Mammary epithelial cell (primary cell): ENCODE measurements around the gene PGLYRP1.

Experiments
- CTCF ChIP-seq, 2 donors: IDR thresholded peaks in 1 of 2; conservative IDR thresholded peaks in 1 of 2; 2 replicates each; pipeline ENCODE4 v1.5.1; 2011 to 2012; ENCODE audit warnings: inconsistent platforms in 2 of 2, low read length in 2 of 2, mild to moderate bottlenecking in 2 of 2, control low read depth in 1 of 2, low read depth in 1 of 2; ENCODE audit not compliant: insufficient read depth in 1 of 2; ENCODE audit errors: extremely low read depth in 1 of 2
- EZH2 ChIP-seq: IDR thresholded peaks from 2 replicates; pipeline ENCODE4 v1.6.1; 2012; ENCODE audit warnings: low read length, inconsistent platforms, borderline replicate concordance

DNA sequence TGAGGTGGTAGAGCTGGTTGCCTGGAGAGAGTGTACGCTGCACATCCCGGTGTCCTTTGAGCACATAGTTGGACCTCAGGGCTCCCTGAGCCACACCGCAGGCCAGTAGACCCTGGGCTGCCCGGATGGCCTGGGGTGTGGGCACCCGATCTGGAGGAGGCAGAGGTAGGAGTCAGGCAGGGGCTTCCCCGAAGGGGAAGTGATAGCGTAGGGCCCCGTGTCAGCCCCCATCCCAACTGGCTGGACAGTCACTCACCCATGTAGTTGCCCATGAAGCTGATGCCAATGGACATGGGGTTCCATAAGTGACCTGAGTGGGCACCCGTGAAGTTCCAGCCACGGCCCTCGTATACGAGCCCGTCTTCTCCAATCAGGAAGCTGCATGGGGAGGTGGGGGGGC is 3.6 kb downstream of the PGLYRP1 start:
- TF ChIP-seq CTCF (conservative IDR thresholded peaks at IDR 0.05 in 1 of 2, IDR thresholded peaks at IDR 0.05 in 1 of 2; ENCODE audit: extremely low read depth in 1 of 2, insufficient read depth in 1 of 2, low read depth in 1 of 2, low read length in 2 of 2) (no peak), EZH2 (no peak)
